ENCODE data around the gene PM20D1. TPM values are rescaled to one million over a fixed set of nuclear protein-coding genes. Genes with fewer than 3 reads are reported as not detected.

PM20D1 gene
- total RNA-seq, 1 donor from 2014 or later: 0.29 TPM

- DNase-seq (ENCODE audit: low spot score): no peak
Observed at GRCh38 chr1:205780335-205780734, 69.6 kb downstream of the PM20D1 start.

Other genes starting within 250 kb of the PM20D1 start
- 70.2 TPM for gene ELK4, start 218.1 kb downstream of the PM20D1 start, total RNA-seq
- gene SLC45A3, start 169.6 kb downstream of the PM20D1 start, total RNA-seq: 2.0 TPM
- 102 TPM for gene NUCKS1, start 100.0 kb downstream of the PM20D1 start, total RNA-seq
- gene RAB29, start 74.7 kb downstream of the PM20D1 start, total RNA-seq: 37.3 TPM
- gene SLC41A1, start 36.9 kb downstream of the PM20D1 start, total RNA-seq: 27.6 TPM
- not detected for gene SLC26A9, start 93.3 kb upstream of the PM20D1 start, total RNA-seq
- 6.0 TPM for gene RAB7B, start 153.3 kb upstream of the PM20D1 start, total RNA-seq
- gene CTSE, start 173.8 kb upstream of the PM20D1 start, total RNA-seq: 0.35 TPM
- gene RHEX, start 203.0 kb upstream of the PM20D1 start, total RNA-seq: 2.2 TPM